IPS-20b (cell line): ENCODE data around the gene CDK6.

Experiments
- H3K27ac ChIP-seq: one replicate; pipeline ENCODE4 v1.5.1; 2013; ENCODE audit warnings: low read length
- H3K27me3 ChIP-seq: 2 replicates; pipeline ENCODE4 v1.6.1; 2013; ENCODE audit warnings: mild to moderate bottlenecking, low read length, inconsistent platforms; ENCODE audit not compliant: insufficient read depth
- H3K36me3 ChIP-seq: 2 replicates; pipeline ENCODE4 v1.6.1; 2013; ENCODE audit warnings: low read depth, mild to moderate bottlenecking, inconsistent platforms, low read length, moderate library complexity; ENCODE audit not compliant: insufficient read depth
- H3K4me1 ChIP-seq: 2 replicates; pipeline ENCODE4 v1.6.1; 2013; ENCODE audit warnings: mild to moderate bottlenecking, control low read depth, inconsistent platforms, low read length, moderate library complexity; ENCODE audit not compliant: insufficient read depth
- H3K4me3 ChIP-seq: 2 replicates; pipeline ENCODE4 v1.5.1; 2013; ENCODE audit warnings: mild to moderate bottlenecking, low read length, inconsistent platforms
- H3K9ac ChIP-seq: 2 replicates; pipeline ENCODE4 v1.6.1; 2013; ENCODE audit warnings: low read depth, mild to moderate bottlenecking, inconsistent platforms, low read length, moderate library complexity
- H3K9me3 ChIP-seq: 2 replicates; pipeline ENCODE4 v1.6.1; 2013; ENCODE audit warnings: mild to moderate bottlenecking, low read depth, low read length, inconsistent platforms; ENCODE audit not compliant: insufficient read depth

Gene CDK6

GRCh38 chr7:92709912-92710311 is 126.5 kb downstream of the CDK6 start:
- no peaks in the 10 kb centered on the region for H3K27me3 ChIP-seq
- H3K4me1 ChIP-seq, result no peaks in the 10 kb centered on the region; the same call in 1 of the 2 replicates
- peaks cover 3% of the 10 kb centered on the region; the same call in 1 of the 2 replicates for H3K9me3 ChIP-seq
- H3K27ac ChIP-seq, result no peak overlapping the region
- H3K36me3 ChIP-seq, result 0 out of 2 replicates have a peak, but pooled peaks cover 1% of the 10 kb centered on the region
- H3K4me3 ChIP-seq, result no peak overlapping the region
- H3K9ac ChIP-seq, result no peak overlapping the region

GRCh38 chr7:92709150-92709549 is 127.2 kb downstream of the CDK6 start:
- H3K9ac ChIP-seq, result no peak overlapping the region
- no peak overlapping the region for H3K4me3 ChIP-seq
- 0 out of 2 replicates have a peak, but pooled peaks cover 6% of the 10 kb centered on the region for H3K36me3 ChIP-seq
- peaks cover 6% of the 10 kb centered on the region; the same call in 1 of the 2 replicates for H3K9me3 ChIP-seq
- no peaks in the 10 kb centered on the region for H3K27me3 ChIP-seq
- no peak overlapping the region for H3K27ac ChIP-seq
- no peaks in the 10 kb centered on the region; the same call in 1 of the 2 replicates for H3K4me1 ChIP-seq

GRCh38 chr7:92708111-92709042 is 128.0 kb downstream of the CDK6 start:
- H3K9ac ChIP-seq, result no peak overlapping the region
- H3K27me3 ChIP-seq, result no peaks in the 10 kb centered on the region
- H3K36me3 ChIP-seq, result 0 out of 2 replicates have a peak, but pooled peaks cover 6% of the 10 kb centered on the region
- H3K4me1 ChIP-seq, result no peaks in the 10 kb centered on the region; the same call in 1 of the 2 replicates
- H3K4me3 ChIP-seq, result no peak overlapping the region
- H3K9me3 ChIP-seq, result peaks cover 6% of the 10 kb centered on the region; the same call in 1 of the 2 replicates
- H3K27ac ChIP-seq, result no peak overlapping the region

- H3K27ac ChIP-seq, result no peak overlapping the region
- peaks cover 6% of the 10 kb centered on the region for H3K9me3 ChIP-seq
- no peaks in the 10 kb centered on the region; the same call in 1 of the 2 replicates for H3K4me1 ChIP-seq
- no peaks in the 10 kb centered on the region for H3K27me3 ChIP-seq
- 0 out of 2 replicates have a peak, but pooled peaks cover 6% of the 10 kb centered on the region for H3K36me3 ChIP-seq
- H3K4me3 ChIP-seq, result no peak overlapping the region
- H3K9ac ChIP-seq, result no peak overlapping the region
Measured at GRCh38 chr7:92707435-92707834, 128.9 kb downstream of the CDK6 start.

GRCh38 chr7:92706563-92706962 is 129.8 kb downstream of the CDK6 start:
- Histone ChIP-seq H3K4me1 (no peaks in the 10 kb centered on the region), H3K4me3 (no peak overlapping the region), H3K9ac (no peak overlapping the region), H3K36me3 (0 out of 2 replicates have a peak, but pooled peaks cover 6% of the 10 kb centered on the region), H3K27ac (no peak overlapping the region), H3K27me3 (no peaks in the 10 kb centered on the region), H3K9me3 (peaks cover 6% of the 10 kb centered on the region)

- Histone ChIP-seq H3K36me3 (0 out of 2 replicates have a peak, but pooled peaks cover 6% of the 10 kb centered on the region), H3K9me3 (peaks cover 6% of the 10 kb centered on the region), H3K9ac (no peak overlapping the region), H3K27me3 (no peaks in the 10 kb centered on the region), H3K4me3 (no peak overlapping the region), H3K27ac (no peak overlapping the region), H3K4me1 (no peaks in the 10 kb centered on the region)
Measured at GRCh38 chr7:92705831-92706230, 130.5 kb downstream of the CDK6 start.

- Histone ChIP-seq H3K27ac (no peak overlapping the region), H3K4me3 (no peak overlapping the region), H3K27me3 (no peaks in the 10 kb centered on the region), H3K4me1 (no peaks in the 10 kb centered on the region), H3K9me3 (peaks cover 6% of the 10 kb centered on the region), H3K36me3 (0 out of 2 replicates have a peak, but pooled peaks cover 6% of the 10 kb centered on the region), H3K9ac (no peak overlapping the region)
Measured at GRCh38 chr7:92704858-92705257, 131.5 kb downstream of the CDK6 start.

- Histone ChIP-seq H3K27me3 (no peaks in the 10 kb centered on the region), H3K4me1 (no peaks in the 10 kb centered on the region), H3K4me3 (no peak overlapping the region), H3K27ac (no peak overlapping the region), H3K36me3 (0 out of 2 replicates have a peak, but pooled peaks cover 6% of the 10 kb centered on the region), H3K9ac (no peak overlapping the region), H3K9me3 (peaks cover 6% of the 10 kb centered on the region)
Measured at GRCh38 chr7:92702535-92702934, 133.8 kb downstream of the CDK6 start.

- no peaks in the 10 kb centered on the region for H3K27me3 ChIP-seq
- H3K4me1 ChIP-seq, result peaks cover 11% of the 10 kb centered on the region; the same call in 1 of the 2 replicates
- H3K9ac ChIP-seq, result no peak overlapping the region
- 0 out of 2 replicates have a peak, but pooled peaks cover 6% of the 10 kb centered on the region for H3K36me3 ChIP-seq
- H3K27ac ChIP-seq, result no peak overlapping the region
- no peak overlapping the region for H3K4me3 ChIP-seq
- peaks cover 4% of the 10 kb centered on the region for H3K9me3 ChIP-seq
Measured at GRCh38 chr7:92699966-92700514, 136.3 kb downstream of the CDK6 start.

GRCh38 chr7:92699560-92699959 is 136.8 kb downstream of the CDK6 start:
- Histone ChIP-seq H3K4me1 (peaks cover 14% of the 10 kb centered on the region), H3K27ac (no peak overlapping the region), H3K27me3 (no peaks in the 10 kb centered on the region), H3K4me3 (no peak overlapping the region), H3K36me3 (0 out of 2 replicates have a peak, but pooled peaks cover 1% of the 10 kb centered on the region), H3K9me3 (no peaks in the 10 kb centered on the region; the same call in 1 of the 2 replicates), H3K9ac (no peak overlapping the region)

GRCh38 chr7:92698237-92698841 is 138.0 kb downstream of the CDK6 start:
- Histone ChIP-seq H3K27ac (no peak overlapping the region), H3K4me3 (no peak overlapping the region), H3K27me3 (no peaks in the 10 kb centered on the region), H3K36me3 (no peaks in the 10 kb centered on the region), H3K4me1 (peaks cover 17% of the 10 kb centered on the region), H3K9ac (no peak overlapping the region), H3K9me3 (no peaks in the 10 kb centered on the region; the same call in 1 of the 2 replicates)
